GM19372 (cell line): Measurements from ENCODE around the gene PIEZO1.

Experiments used
- ATAC-seq: cut with Tn5 transposase; IDR thresholded peaks from one replicate; pipeline ENCODE4 v1.9.1; 2021; ENCODE audit warnings: mild to moderate bottlenecking, low read depth, moderate library complexity; ENCODE audit not compliant: unreplicated experiment

Gene PIEZO1

GRCh38 chr16:88723507-88723887 is 61.5 kb downstream of the PIEZO1 start:
- ATAC-seq: no peak

DNA sequence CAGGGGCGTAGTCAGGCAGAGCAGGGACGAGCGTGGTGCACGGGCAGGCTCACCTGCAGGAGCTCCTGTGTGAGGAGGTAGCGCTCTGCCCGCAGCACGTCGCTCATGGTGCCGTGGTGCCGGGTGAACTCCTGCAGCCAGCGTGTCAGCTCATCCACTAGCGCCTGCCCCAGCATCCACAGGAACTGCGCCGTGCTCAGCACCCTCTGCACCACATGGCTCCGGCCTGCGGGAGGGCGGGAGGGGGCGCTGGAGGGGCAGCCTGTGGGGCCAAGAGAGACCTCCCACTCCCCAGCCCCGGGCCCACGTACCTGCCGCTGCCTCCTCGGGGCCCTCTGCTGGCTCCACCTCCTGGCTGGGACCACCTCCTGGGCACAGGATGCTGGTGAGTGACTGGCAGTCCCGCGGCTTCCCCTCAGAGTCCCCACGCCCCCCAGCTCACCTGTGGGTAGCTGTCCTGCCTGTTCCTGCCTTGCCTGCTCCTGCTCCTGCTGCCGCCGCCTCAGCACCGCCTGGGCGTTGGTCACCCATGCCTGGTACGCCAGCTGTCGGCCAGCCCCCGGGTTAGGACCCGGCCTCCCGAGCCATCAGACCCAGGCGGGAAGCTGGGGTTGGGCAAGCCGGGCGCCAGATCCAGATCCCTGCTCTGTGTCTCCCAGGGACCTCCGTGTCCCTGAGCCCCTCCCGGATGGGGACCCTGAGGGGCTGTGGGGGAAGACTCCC is 62.1 kb downstream of the PIEZO1 start:
- ATAC-seq: no peak

DNA sequence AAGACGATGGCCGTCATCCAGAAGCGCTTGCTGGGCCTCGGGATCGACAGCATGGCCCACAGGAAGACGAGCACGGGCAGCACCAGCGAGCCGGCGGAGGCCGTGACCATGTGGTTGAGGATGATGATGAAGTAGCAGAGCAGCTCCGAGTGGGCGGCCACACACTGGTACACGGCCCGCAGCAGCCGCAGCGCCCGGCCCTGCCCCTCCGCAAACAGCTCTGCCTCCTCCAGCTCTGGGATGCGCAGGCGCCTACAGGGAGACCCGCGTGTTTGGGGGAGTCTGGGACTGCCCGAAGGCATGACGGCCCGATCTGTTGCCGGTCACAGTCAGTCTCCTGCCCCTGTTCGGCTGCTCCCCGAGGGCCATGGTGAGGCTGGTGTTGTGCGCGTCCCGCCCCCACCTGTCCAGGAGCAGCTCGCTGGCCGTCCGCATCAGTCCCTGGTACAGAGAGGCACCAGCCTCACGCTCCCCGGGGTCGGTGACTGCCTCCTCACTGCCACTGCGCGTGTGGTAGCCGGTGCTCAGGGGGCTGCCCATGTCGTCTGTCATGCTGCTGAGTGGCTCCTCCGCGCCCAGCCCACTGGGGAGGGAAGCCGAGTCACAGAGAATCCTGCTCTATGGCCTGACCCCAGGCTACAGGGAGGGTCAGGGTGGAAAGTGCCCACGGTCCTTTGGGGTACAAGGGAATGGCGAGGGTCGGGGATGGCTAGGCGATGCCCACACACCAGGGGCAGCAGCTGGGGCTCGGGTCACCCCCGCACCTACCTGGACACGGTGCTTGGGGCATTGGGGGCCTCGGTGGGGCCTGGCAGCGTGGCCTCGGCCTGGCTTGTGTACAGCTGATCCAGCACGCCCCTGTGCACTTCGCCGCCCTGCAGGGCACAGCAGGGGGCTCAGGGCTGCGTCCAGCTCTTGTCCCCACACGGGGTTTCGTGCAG is 62.9 kb downstream of the PIEZO1 start:
- ATAC-seq: no peak

DNA sequence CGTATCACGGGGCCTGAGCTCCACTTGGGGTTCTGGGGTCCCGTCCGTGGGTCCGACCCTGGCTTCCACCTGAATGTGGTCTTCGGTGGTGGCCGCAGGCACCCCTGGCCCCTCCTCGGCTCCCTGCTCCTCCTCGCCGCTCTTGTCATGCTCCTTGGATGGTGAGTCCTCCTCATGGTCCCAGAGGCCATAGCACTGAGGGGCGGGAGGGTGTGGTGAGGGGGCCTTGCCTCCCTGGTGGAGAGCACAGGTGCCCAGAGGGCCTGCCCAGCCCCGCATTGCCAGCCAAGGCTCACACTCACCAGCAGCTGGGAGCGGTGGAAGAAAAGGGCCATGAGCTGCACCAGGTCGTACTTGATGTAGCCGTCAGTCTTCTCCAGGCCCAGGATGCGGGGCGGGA is 63.8 kb downstream of the PIEZO1 start:
- ATAC-seq: no peak

- no peak for ATAC-seq
Observed at GRCh38 chr16:88720396-88720970, 64.5 kb downstream of the PIEZO1 start.

DNA sequence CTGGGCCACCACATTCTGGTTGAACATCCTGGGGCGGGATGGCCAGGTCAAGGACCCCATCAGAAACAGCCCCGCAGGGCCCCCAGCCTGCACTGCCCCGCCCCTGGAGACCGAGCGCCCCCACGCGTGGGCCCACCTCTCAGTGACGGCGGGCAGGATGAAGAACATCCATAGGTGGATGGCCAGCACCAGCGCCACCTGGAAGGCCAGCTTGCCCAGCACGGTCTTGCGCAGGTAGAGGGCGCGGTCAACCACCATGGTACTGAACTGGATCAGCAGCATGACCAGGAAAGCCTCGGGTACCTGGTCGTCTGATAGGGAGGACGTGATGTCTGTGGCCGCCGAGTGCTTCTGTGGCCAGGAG is 65.1 kb downstream of the PIEZO1 start:
- ATAC-seq: no peak

- ATAC-seq: no peak
Observed at GRCh38 chr16:88719267-88719932, 65.6 kb downstream of the PIEZO1 start.

- ATAC-seq: no peak
Observed at GRCh38 chr16:88718178-88718577, 66.8 kb downstream of the PIEZO1 start.

DNA sequence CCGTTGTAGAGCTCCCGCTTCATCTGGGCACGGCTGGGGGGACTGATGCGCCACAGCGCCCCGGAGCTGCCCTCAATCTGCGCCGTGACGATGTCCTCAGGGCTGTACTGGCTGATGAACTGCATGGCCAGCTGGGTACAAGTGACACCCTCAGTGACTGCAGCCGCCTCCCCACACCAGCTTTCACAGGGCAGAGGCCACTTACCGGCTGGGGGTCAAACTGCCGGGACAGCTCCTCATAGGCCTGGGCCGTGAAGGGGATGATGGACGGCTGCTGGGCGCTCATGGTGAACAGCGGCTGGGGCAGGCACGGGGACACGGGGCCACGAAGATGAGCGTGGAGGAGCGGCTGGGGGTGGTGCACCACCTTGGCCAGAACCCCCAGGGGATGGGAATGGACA is 68.4 kb downstream of the PIEZO1 start:
- no peak for ATAC-seq

DNA sequence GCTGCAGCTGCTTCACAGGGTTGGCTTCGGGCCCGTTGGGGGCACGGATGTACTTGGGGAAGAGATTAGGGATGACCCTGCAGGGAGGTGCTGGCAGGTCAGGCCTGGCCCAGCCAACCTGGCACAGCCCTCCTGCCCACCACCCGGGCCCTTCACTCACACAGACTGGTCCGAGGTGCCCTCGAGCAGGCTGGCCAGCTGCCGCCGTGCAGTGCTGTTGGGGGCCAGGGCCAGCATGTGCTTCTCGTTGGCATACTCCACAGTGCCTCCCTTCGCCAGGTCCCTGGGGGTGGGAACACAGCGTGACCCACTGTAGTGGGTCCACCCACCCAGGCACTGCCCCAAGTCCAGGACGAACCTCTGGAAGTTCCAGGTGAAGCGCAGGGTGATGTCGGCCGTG is 68.8 kb downstream of the PIEZO1 start:
- no peak for ATAC-seq

DNA sequence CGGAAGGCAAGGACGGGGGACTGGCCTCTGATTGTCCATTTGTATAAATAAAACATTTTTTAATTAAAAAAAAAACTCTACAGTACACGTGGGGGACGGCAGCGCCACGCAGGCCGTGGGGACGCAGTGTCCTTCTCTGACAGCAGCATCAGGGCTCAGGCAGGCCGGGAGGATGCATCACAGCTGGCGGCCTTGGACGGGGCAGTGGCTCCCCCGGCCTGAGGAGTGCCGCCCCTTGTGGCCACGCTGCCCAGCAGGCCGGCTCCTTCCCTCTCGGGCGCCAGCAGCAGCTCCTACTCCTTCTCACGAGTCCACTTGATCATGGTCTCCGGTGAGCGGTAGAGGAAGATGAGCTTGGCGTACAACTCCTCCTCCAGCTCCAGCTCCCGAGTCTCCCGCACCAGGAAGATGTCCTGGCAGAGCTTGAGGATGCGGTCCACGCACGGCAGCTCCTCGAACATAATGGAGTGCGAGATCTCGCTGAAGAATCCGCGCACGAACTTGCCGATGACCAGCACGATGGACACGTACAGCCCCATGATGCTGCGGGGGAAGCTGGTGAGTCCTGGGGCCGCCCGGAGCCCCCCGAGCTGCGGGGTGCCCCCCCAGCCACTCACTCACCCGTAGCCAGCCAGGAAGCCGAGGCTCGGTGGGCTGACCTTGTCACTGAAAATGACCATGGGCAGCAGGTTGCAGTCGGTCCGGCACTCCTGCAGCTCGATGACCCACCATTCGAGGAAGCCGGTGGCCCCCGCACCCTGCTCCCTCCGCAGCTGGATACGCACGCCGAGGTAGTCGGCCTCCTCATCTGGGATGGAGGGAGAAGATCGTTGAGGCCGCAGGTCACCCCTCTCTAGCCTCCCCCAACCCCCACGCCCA is 69.5 kb downstream of the PIEZO1 start:
- no peak for ATAC-seq

GRCh38 chr16:88714420-88715302 is 70.4 kb downstream of the PIEZO1 start:
- no peak for ATAC-seq

- no peak for ATAC-seq
Observed at GRCh38 chr16:88713568-88714419, 71.2 kb downstream of the PIEZO1 start.

DNA sequence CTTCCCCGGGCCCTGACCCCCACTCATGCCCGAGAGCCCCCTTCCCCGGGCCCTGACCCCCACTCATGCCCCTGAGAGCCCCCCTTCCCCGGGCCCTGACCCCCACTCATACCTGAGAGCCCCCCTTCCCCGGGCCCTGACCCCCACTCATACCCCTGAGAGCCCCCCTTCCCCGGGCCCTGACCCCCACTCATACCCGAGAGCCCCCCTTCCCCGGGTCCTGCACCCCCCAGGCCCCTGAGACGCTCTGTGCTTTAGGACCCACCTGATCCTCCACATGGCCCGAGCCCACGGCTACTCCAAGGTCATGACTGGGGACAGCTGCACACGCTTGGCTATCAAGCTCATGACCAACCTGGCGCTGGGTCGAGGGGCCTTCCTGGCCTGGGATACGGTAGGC is 72.0 kb downstream of the PIEZO1 start:
- no peak for ATAC-seq

DNA sequence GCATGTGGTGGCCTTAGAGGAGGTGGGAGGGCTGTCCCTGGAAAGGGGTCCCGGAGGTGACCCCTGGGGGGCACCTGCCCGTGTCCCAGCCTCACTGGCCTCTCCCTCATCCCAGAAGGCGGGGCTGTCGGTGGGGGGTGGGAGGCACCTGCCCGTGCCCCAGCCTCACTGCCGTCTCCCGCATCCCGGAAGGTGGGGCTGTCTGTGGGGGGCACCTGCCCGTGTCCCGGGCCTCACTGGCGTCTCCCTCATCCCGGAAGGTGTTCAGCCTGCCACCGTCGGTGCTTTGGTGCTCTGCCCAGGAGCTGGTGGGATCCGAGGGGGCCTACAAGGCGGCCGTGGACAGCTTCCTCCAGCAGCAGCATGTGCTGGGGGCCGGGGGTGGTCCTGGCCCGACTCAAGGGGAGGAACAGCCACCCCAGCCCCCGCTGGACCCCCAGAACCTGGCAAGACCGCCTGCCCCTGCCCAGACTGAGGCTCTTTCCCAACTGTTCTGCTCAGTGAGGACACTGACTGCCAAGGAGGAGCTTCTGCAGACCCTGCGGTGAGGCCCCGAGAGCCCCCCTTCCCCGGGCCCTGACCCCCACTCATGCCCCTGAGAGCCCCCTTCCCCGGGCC is 72.5 kb downstream of the PIEZO1 start:
- no peak for ATAC-seq

DNA sequence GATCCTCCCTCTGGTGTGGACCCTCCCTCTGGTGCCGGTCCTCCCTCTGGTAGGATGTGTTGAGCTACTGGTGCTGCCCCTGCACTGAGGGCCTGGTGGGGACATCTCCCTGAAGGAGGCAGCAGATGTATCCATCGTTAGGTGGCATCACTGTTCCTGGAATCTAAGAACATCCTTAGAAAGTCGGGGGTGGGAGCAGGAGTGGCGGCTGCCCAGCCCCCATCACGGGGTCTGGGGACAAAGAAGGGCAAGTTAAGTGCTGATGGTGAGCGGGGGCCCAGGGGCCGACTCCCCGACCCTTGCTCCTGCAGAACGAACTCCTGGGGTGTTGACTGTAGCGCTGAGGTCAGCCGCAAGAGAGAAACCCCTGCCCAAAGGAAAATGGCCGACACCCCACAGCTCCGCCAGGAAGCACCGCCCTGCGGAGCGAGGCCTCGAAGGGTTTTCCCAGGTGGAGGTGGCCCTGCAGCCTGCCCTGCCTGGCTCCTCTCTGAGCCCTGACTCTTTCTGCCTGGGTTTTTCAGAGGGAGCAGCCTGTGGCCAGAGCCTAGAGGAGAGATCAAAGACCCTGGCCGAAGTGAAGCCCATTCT is 73.2 kb downstream of the PIEZO1 start:
- ATAC-seq: no peak

GRCh38 chr16:88710556-88710955 is 74.5 kb downstream of the PIEZO1 start:
- no peak for ATAC-seq
